GM10248 (cell line): ENCODE results near the gene APOB.

Source experiments
- CTCF ChIA-PET: fragments of 300-600 bp; sonication (Branson Sonifier 250); formaldehyde crosslinking; extraction: SDS; loops from one replicate; lab custom pipeline; 2021; ENCODE audit warnings: antibody characterized with exemption; lab: Yijun Ruan, JAX
- POLR2A ChIA-PET: fragments of 350-650 bp; sonication (Branson Sonifier 250); formaldehyde crosslinking; extraction: SDS; loops from one replicate; lab custom pipeline; 2020; ENCODE audit warnings: antibody characterized with exemption; lab: Yijun Ruan, JAX
- DNase-seq: peaks from one replicate; pipeline ENCODE4 v3.0.0; 2012; ENCODE audit errors: extremely low spot score
- CTCF ChIP-seq: IDR thresholded peaks from 2 replicates; pipeline ENCODE4 v1.5.1; 2012; ENCODE audit warnings: mild to moderate bottlenecking, low read depth; ENCODE audit errors: extremely low read depth, missing control alignments, control extremely low read depth

APOB gene

GRCh38 chr2:21046506-21046905 is 2.6 kb upstream of the APOB start:
- DNase-seq: no peak
- no peak for TF ChIP-seq CTCF
- ChIA-PET POLR2A (no interaction called here), CTCF (interaction anchor here (1.4 to 6.1 kb wide), 4 partner anchors 10 to 272 kb away, joined by 3 to 57 read pairs (median 6); no protein-coding TSS in a partner anchor)

GRCh38 chr2:21044694-21045371 is 960 bp upstream of the APOB start:
- ChIA-PET CTCF (interaction anchor here (0.9 to 6.1 kb wide), 5 partner anchors 9 to 273 kb away, joined by 3 to 57 read pairs (median 5); no protein-coding TSS in a partner anchor), POLR2A (no interaction called here)
- no peak for DNase-seq

GRCh38 chr2:21042958-21043743 is 722 bp downstream of the APOB start:
- peak; percentile 94 for TF ChIP-seq CTCF
- ChIA-PET CTCF (interaction anchor here (0.6 to 6.1 kb wide), 13 partner anchors 10 to 381 kb away, joined by 3 to 57 read pairs (median 3); no protein-coding TSS in a partner anchor), POLR2A (no interaction called here)
- peak; percentile 76 for DNase-seq

More at GRCh38 chr2:21044694-21045371, 960 bp upstream of the APOB start:
- TF ChIP-seq CTCF: no peak

GRCh38 chr2:21042708-21042957 is 1.2 kb downstream of the APOB start:
- CTCF ChIA-PET: interaction anchor here (0.6 to 6.1 kb wide), 9 partner anchors 10 to 354 kb away, joined by 3 to 57 read pairs (median 6); no protein-coding TSS in a partner anchor
- no peak for DNase-seq
- POLR2A ChIA-PET: no interaction called here
- TF ChIP-seq CTCF: no peak

- CTCF ChIA-PET: interaction anchor here (0.6 to 6.1 kb wide), 13 partner anchors 9 to 354 kb away, joined by 3 to 57 read pairs (median 3); no protein-coding TSS in a partner anchor
- TF ChIP-seq CTCF: no peak
- DNase-seq: no peak
- POLR2A ChIA-PET: no interaction called here
Observed at GRCh38 chr2:21041943-21042707, 1.7 kb downstream of the APOB start.

- TF ChIP-seq CTCF: no peak
- ChIA-PET POLR2A (no interaction called here), CTCF (interaction anchor here (0.8 to 6.1 kb wide), 6 partner anchors 9 to 281 kb away, joined by 3 to 57 read pairs (median 4); no protein-coding TSS in a partner anchor)
- no peak for DNase-seq
Observed at GRCh38 chr2:21041462-21041861, 2.4 kb downstream of the APOB start.
